HG03175 (cell line): ENCODE measurements around the gene POLR3E.
"Not testable (repeated sequence)": the region's sequence is repeated elsewhere in the genome, so short reads cannot be mapped to it uniquely, and the experiment has no call there.

Experiments
- ATAC-seq: cut with Tn5 transposase; IDR thresholded peaks from one replicate; pipeline ENCODE4 v1.9.1; 2021; ENCODE audit warnings: mild to moderate bottlenecking, moderate library complexity; ENCODE audit not compliant: unreplicated experiment

Gene POLR3E

DNA sequence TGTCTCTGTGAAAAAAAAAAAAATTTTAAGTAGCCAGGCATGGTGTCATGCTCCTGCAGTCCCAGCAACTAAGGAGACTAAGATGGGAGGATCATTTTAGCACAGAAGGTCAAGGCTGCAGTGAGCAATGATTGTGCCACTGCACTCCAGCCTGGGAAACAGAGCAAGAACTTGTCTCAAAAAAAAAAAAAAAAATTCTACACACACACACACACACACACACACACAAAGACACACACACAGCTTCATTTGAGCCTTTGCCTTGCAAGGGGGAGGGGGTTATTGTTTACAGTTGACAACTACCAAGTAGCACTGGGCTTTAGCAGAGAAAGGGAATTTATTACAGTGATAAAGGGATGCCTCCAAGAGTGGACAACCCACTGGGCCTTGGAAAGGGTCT lies 4.9 kb upstream of the POLR3E start:
- ATAC-seq, result no peak

GRCh38 chr16:22293137-22294106 lies 3.8 kb upstream of the POLR3E start:
- no peak for ATAC-seq

GRCh38 chr16:22296225-22297113 lies 740 bp upstream of the POLR3E start:
- ATAC-seq, result no peak

GRCh38 chr16:22297871-22298733 lies 893 bp downstream of the POLR3E start:
- ATAC-seq, result no peak

DNA sequence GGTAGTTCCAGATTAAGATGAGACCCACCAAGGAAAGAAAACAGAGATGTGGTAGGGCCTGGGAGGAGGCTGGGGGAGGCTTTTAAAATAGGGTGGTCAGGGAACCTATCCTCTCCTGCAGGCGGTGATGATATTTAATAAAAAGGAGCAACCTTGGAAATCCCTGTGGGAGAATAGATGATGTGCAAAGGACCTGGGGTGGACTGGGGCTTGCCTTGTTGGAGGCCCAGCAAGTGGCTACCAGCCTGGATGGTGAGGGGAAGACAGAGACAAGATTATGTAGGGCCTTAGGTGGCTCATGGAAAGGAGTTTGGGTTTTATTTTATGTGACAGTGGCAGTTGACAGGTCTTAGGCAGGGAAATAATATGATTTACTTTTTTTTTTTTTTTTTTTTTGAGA lies 1.8 kb downstream of the POLR3E start:
- ATAC-seq, result no peak

DNA sequence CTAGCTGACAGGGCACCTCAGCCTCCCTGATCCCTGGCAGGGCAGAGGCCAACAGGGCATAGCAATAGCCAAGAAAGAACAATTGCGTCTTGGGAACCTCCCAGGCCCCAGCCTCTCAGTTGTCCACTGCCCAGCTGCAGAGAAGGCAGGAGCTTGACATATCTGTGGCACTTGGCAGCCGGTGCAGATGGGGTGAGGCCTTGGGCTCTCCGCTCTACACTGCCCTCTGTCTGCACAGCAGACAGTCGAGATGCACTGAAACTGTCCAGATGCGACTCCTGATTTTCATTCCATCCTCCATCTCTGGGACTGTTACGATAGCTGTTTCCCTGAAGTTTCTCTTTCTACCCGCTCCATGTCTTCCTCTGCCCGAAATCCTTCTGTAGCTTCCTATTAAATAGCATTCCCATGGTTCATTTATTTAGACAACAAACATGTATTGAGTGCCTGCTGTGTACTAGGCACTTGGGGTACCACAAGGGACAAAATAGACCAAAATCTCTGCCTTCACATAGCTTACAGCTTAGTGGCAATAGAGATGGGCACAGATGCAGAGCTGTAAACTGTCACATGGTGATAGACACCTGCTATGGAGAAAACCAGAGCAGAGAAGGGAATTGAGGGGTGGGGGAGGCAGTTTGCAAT lies 3.3 kb downstream of the POLR3E start:
- ATAC-seq, result no peak

GRCh38 chr16:22301423-22301822 lies 4.2 kb downstream of the POLR3E start:
- not testable (repeated sequence) for ATAC-seq

DNA sequence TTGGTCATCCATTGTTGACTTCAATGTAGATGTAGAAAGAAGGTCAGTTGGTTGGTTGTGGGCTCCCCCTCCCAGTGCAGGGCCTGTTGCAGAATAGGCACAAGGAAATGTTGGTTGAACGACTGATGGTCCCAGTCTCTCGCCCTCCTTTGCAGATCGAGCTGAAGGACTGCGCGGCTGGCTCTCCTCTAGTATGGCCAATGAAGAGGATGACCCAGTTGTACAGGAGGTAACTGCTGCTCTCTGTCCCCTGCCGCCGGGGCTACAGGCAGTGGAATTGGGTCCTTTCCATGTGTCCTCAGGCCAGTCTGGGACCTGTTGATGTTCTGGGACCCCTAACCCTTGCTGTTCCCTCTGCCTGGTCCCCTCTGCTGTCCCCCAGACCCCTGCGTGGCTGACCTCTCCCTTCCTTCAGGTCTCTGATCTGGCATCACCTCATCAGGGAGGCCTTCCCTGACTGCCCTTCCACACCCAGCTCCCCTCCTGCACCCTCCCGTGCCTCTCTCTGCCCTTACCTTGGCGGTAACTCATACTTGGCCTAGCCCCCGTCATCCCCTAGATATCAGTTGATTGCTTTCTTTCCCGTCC lies 5.7 kb downstream of the POLR3E start:
- no peak for ATAC-seq

DNA sequence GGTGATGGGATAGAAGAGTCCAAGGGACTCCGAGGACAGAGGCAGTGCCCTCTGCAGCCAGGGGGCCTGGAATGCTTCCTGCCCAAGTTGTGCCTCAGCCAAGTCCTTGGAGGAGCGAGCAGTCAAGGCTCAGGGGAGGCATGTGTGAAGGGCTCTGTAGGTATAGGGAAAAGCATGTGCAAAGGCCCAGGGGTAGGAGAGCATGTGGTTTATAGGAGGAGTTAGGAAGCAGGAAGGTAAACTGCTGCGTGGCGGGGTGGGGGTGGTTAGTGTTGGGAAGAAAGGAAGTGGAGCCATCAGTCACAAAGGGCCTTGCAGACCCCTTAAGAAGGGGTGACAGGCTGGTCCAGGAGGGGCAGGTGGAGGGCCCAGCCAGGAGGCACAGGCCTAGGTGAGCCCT lies 7.2 kb downstream of the POLR3E start:
- ATAC-seq, result no peak

DNA sequence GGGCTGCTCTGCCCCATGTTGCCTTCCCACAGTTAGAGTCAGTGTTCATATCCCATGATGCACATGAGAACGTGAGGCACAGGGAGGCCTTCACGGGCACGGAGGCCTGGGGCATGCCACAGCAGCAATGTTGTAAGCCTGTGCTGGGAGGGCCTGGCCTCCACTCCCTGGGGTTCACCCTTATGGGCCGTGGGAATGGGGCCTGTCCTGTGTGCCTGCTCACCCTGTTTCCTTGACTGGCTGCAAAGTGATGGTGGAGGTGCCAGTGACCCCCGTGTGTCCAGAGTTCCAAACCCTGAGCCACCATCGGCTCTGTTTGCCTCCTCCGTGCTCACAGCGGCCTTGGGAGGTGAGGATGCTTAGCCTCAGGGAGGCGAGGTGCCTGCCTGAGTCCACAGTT lies 9.6 kb downstream of the POLR3E start:
- no peak for ATAC-seq

DNA sequence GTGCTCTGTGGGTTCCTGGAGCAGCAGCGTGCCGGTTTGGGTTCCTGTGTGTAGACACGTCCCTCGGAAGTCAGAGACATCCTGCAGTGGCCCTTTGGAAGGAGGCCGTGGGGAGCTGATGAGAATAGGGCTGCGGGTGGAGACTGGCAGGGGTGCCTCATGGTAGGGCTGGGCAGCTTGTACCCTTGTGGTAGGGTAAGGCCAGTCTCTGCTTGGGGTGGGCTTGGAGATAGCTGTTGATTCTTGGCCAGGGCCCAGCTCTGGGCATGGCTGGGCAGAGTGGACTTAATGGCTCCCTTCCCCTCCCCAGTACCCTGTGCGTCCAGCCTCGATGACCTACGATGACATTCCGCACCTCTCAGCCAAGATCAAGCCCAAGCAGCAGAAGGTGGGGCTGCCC lies 10.6 kb downstream of the POLR3E start:
- ATAC-seq, result no peak

- no peak for ATAC-seq
Measured at GRCh38 chr16:22308824-22309520, 11.8 kb downstream of the POLR3E start.

DNA sequence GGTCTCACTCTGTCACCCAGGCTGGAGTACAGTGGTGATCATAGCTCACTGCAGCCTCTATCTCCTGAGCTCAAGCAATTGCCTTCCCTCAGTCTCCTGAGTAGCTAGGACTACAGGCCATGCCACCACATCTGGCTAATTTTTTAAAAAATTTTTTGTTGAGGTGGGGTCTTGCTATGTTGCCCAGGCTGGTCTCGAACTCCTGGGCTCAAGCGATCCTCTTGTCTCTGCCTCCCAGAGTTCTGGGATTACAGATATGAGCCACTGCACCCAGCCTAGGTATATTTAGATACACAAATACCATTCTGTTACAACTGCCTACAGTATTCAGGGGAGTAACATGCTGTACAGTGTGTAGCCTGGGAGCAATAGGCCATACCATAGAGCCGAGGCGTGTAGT lies 14.3 kb downstream of the POLR3E start:
- no peak for ATAC-seq

GRCh38 chr16:22312897-22313781 lies 15.9 kb downstream of the POLR3E start:
- no peak for ATAC-seq

DNA sequence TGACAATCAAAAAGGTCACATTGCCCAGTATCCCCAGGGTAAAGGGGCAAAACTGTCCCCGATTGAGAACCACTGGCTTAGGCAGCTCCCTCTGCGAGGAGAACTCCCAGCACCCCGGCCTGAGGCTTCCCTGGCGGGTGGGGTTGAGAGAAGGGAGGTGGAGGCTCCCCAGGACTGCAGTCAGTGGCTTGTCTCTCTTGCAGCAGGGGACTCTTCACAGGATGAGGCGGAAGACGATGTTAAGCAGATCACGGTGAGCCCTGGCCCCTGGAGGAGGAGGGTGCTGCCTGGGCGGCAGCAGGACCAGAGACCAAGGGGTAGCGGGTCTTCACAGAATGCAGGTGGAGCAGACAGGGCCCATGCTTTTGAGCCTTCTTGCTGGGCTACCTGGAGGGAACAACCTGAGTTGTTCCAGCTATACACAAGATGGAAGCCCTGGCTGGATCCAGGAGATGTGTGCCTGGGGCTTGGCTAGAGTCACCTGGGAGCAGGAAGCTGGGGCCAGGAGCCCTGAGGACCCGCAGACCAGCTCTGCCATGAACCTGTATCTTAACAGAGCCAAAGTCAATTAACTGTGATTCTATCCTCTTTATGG lies 16.8 kb downstream of the POLR3E start:
- ATAC-seq, result no peak

DNA sequence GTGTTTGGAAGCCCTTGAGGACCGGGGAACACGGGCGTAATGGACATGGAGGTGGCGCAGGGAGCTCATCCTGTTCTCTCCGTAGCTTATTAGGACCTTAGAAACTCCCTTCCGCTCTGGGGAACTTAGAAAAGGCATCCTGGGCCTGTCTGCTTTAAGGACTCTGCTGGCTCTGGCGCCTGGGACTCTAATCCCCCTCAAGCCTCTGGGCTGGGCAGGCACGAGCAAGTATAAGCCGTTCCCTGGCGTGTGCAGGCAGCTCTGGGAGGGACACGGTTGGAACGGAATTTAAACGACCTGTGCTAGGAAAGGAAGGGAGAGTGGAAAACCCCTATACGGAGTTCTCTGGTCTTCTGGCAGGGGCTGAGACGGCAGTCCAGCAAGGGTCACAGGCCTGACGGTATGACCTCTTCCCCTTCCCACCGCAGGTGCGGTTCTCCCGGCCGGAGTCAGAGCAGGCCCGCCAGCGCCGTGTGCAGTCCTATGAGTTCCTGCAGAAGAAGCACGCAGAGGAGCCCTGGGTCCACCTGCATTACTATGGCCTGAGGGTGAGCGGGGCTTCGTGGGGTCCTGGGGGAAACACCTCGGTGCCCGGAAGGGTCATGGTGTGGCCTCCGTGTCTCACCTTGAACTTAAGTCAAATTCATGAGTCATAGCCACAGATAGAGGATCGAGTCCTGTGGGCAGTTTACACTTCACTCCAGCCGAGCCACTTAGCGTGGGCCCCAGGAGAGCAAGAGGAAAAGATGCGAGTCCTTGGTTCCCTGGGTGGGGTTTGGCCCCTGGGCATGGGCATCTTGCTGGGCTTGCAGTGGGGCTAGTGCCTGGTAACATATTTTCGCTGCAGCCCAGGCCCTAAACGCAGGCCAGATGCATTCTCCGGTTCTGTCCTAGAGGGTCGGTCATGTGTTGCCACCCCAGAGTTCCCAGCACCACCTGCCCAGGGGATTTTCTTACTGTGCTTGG lies 17.7 kb downstream of the POLR3E start:
- ATAC-seq, result no peak

GRCh38 chr16:22315979-22316378 lies 18.8 kb downstream of the POLR3E start:
- ATAC-seq, result no peak
